Measurements from ENCODE around the gene SLC22A17. TPM values are rescaled to one million over a fixed set of nuclear protein-coding genes. Genes with fewer than 3 reads are reported as not detected.

Gene SLC22A17
- total RNA-seq, 4 donors from 2014 or later: 55.9 to 91.0 (median 58.3) TPM

DNA sequence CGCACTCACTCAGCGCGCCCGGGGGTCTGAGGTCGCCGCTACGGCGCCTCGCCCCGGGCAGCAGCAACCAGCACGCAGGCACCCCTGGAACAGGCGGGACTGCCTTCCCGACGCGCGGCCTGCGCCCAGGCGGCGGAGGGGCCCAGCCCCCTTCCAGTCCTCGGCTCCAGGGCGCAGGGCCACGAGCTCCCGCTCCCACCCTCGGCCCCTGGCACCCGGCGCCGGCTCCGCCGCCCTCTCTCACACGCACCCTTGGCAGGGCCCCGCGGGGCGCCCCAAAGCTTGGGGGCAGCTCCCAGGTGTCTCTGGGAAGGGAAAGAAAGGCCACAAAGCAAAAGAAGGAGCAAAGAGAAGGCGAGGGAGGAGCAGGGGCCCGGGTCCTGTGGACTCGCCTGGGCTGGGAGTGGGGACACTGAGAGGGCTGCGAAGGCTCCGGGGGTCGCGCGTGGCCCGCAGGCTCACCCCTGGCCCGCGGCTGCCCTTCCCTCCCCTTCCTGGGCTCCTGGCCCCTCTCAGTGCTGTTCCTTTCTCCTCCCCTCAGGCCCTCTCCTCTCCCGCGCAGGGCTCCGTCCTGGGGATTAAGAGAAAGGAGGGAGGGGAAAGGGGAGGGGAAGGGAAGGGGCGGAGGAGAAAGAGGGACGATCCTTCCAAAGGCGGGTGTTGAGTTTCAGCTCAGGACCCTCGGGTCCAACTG, 13.2 kb upstream of the SLC22A17 start:
- DNase-seq (ENCODE audit: low spot score in 2 of 2): peak; percentile 51 to 57
- no peaks in the 10 kb centered on the region for H3K36me3 ChIP-seq
- peaks cover 0 to 57% (median 20%) of the 10 kb centered on the region in 4 donors for H3K4me1 ChIP-seq

DNA sequence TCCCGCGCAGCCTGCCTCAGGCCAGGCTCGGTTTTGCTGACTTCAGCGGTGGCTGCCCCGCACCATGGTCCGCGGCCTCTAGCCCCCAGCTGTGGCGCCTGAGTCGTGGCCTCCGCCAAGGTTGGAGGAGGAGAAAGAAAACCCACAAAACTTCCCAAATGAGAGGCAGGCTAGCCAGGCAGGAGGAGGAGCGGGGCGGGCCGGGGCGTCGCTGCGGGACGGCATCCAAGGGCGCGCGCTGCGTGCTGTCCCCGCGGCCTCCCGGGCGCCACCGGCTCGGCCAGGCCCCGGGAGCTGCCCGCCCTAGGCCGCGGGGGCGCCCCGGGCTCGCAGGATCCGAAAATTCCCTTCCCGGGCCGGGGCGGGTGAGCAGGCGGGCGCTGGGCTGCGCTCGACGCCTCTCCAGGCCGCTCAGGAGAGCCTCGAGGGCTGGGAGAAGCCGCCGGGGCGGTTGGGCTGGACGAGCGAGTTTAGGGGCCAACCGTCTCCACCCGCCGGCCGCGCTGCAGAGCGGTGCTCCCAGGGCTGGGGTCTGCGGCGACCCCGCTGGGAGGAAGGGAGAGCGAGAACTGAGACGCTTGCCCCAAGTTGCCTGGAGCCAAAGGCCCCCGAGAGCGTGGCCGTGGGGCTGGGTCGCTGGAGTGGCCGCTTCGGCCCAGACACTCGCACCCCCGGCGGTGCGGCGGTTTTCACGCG, 12.5 kb upstream of the SLC22A17 start, which contains the start of gene EFS:
Gene EFS (minus strand): TSS at position 137 of the 696 bp plus-strand sequence. CDS start 147 bp downstream, outside the sequence.
- no peaks in the 10 kb centered on the region for H3K27me3 ChIP-seq
- WGBS, 2 donors: 1 to 2% methylated on average over 52 to 56 of the region's 74 CpGs
- peaks cover 0 to 64% (median 26%) of the 10 kb centered on the region in 4 donors for H3K4me1 ChIP-seq
- TF ChIP-seq, protein P1, sequence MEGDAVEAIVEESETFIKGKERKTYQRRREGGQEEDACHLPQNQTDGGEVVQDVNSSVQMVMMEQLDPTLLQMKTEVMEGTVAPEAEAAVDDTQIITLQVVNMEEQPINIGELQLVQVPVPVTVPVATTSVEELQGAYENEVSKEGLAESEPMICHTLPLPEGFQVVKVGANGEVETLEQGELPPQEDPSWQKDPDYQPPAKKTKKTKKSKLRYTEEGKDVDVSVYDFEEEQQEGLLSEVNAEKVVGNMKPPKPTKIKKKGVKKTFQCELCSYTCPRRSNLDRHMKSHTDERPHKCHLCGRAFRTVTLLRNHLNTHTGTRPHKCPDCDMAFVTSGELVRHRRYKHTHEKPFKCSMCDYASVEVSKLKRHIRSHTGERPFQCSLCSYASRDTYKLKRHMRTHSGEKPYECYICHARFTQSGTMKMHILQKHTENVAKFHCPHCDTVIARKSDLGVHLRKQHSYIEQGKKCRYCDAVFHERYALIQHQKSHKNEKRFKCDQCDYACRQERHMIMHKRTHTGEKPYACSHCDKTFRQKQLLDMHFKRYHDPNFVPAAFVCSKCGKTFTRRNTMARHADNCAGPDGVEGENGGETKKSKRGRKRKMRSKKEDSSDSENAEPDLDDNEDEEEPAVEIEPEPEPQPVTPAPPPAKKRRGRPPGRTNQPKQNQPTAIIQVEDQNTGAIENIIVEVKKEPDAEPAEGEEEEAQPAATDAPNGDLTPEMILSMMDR (IDR thresholded peaks at IDR 0.05): no peak
- TF ChIP-seq EP300 (IDR thresholded peaks at IDR 0.05): peak in 1 of 2 donors; percentile 21
- peak in 1 of 2 donors; percentile 54 for TF ChIP-seq POLR2A (IDR thresholded peaks at IDR 0.05)
- H3K27ac ChIP-seq: peak within 1 kb of the TSS; percentile 89 to 98 (median 96)
- peak in 1 of 2 donors; percentile 37 for DNase-seq (ENCODE audit: low spot score in 2 of 2)
- H3K4me3 ChIP-seq: peak within 1 kb of the TSS; percentile 49 to 87 (median 72)
- H3K36me3 ChIP-seq: peaks cover 0 to 3% (median 0%) of the 10 kb centered on the region in 3 donors
- H3K9me3 ChIP-seq: no peaks in the 10 kb centered on the region

More for the DNA sequence above, 13.2 kb upstream of the SLC22A17 start:
- Histone ChIP-seq H3K27me3 (no peaks in the 10 kb centered on the region), H3K27ac (peak overlapping the region; percentile 89 to 98 (median 96)), H3K4me3 (peak overlapping the region; percentile 49 to 87 (median 72)), H3K9me3 (no peaks in the 10 kb centered on the region)
- TF ChIP-seq EP300 (IDR thresholded peaks at IDR 0.05) (peak in 1 of 2 donors; percentile 98), POLR2A (IDR thresholded peaks at IDR 0.05) (peak; percentile 75 to 80)
- TF ChIP-seq, protein P1 (IDR thresholded peaks at IDR 0.05): no peak
- 1 to 4% methylated on average over 22 to 35 of the region's 51 CpGs for WGBS, 2 donors

DNA sequence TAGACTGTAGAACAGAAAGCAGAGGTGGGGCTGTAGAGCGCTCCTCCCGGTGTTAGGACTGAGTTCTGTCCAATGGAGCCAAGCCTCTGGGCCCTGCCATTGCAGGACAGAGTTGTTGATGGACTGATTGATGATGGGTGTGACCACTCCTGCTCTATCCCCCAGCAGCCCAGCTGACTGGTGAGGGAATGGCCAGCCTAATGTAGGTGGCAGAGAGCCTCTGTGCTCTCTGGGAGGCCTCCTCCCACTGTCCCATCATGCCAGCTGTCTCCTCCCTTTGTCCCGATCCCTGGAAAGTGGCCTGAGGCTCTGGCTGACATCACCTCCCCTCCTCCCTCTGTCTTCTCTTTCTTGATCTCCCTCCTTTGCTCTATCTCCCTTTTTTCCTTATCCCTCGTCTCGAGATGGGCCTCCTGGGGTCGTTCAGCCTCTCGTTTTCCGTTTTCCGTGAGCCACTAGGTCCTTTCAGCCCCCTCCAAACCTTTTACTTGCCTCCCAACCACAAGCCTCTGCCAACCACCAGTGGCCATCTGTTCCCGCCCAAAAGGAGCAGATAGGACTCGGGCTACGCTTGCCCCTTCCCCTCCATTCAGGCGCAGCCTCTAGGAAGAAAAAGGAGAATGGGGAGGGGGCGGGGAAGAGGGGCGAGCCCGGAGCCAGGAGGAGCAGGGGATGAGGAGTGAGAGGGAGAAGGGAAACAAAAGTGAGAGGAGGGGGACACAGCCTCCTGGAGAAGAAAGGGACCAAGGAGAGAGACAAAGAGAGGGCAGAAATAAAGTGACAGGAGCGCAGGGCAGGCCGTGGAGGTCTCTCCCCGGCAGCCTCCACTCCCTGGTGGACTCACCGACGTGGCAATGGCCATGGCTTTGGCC, 11.7 kb upstream of the SLC22A17 start:
- Histone ChIP-seq H3K9me3 (no peaks in the 10 kb centered on the region), H3K36me3 (peaks cover 0 to 11% (median 0%) of the 10 kb centered on the region in 3 donors), H3K4me1 (peaks cover 0 to 72% (median 32%) of the 10 kb centered on the region in 4 donors), H3K27ac (peak overlapping the region; percentile 89 to 98 (median 96)), H3K4me3 (peak overlapping the region; percentile 49 to 87 (median 72)), H3K27me3 (no peaks in the 10 kb centered on the region)
- peak; percentile 36 to 46 for DNase-seq (ENCODE audit: low spot score in 2 of 2)
- 8 to 13% methylated on average over 21 of the region's 21 CpGs for WGBS, 2 donors
- peak; percentile 30 to 49 for TF ChIP-seq POLR2A (IDR thresholded peaks at IDR 0.05)
- peak in 1 of 2 donors; percentile 75 for TF ChIP-seq EP300 (IDR thresholded peaks at IDR 0.05)
- TF ChIP-seq, protein P1 (IDR thresholded peaks at IDR 0.05): no peak

DNA sequence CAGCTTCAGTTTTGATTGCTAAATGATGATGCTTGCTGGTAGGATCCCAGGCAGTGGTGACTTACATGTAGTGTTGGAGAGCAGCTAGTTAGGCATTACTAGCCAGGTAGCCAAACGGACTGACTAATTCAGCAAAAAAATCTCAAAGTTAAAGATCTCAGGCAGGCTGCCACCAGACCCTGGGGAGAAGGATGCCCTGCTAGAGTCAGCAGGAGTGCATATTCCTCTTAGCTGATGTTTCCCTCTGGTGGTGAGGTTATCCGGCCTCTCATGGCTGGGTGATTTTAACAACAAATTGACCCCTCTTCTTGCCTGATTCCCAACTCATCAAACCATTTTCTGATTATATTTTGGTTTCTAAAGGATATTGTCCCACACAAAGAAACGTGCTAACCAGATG, 9.5 kb upstream of the SLC22A17 start:
- no peaks in the 10 kb centered on the region for H3K27me3 ChIP-seq
- 32 to 33% methylated on average over 3 of the region's 3 CpGs for WGBS, 2 donors
- peaks cover 0 to 29% (median 0%) of the 10 kb centered on the region in 3 donors for H3K36me3 ChIP-seq
- H3K4me1 ChIP-seq: peaks cover 0 to 87% (median 34%) of the 10 kb centered on the region in 4 donors
- H3K9me3 ChIP-seq: no peaks in the 10 kb centered on the region
- no peak for TF ChIP-seq EP300 (IDR thresholded peaks at IDR 0.05)
- TF ChIP-seq, protein P1 (IDR thresholded peaks at IDR 0.05): peak in 3 of 5 experiments; percentile 10 to 30 (median 13)
- H3K4me3 ChIP-seq: no peak overlapping the region
- peak overlapping the region in 3 of 4 donors; percentile 12 to 98 (median 85) for H3K27ac ChIP-seq
- no peak for DNase-seq (ENCODE audit: low spot score in 2 of 2)

Data from tibial nerve (tissue), 4 donors.